Measurements from ENCODE around the gene BANK1. TPM values are rescaled to one million over a fixed set of nuclear protein-coding genes. Genes with fewer than 3 reads are reported as not detected.

BANK1 gene
- total and polyA plus RNA-seq, 2 of the 4 experiments (the other 2 are of a cell fraction), result under 0.01 to 0.51 TPM

DNA sequence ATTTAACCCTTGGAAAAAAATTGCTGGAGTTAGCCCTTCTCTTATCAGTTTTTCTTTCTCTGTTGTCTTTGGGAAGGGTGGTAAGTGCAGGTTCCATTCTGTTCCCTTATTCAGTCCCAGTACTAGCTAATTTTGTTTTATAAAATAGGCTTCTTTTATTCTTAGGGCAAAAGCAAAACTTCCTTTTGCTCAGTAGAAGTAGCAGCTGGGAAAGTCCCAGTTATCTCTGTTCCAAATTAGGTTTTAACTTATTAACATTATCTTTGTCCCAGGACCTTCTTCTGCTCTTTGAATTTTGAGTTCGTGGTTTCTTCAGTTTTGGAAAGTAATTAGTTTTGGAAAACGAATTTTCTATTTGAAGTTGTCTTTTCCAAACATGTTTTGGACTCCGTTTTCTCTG, 61.1 kb downstream of the BANK1 start:
- intact Hi-C loops (cut with micrococcal nuclease), result no loop called here
- Histone ChIP-seq H3K4ac (ENCODE audit: low read depth, low read length) (no peak overlapping the region), H3K79me1 (ENCODE audit: low read depth in 1 of 2, low read length in 2 of 2) (no peaks in the 10 kb centered on the region), H3K9me1 (ENCODE audit: insufficient read depth, low read length) (no peaks in the 10 kb centered on the region), H4K8ac (ENCODE audit: low read depth in 2 of 2, low read length in 2 of 2) (no peak overlapping the region), H2BK5ac (ENCODE audit: low read depth, low read length, poor library complexity, severe bottlenecking) (no peak overlapping the region), H3K9ac (ENCODE audit: low read depth, low read length) (no peak overlapping the region), H2AFZ (replicated peaks; ENCODE audit: low read length, poor library complexity) (no peak overlapping the region), H4K5ac (ENCODE audit: low read depth, low read length) (no peak overlapping the region), H2BK15ac (ENCODE audit: low read depth, low read length) (no peak overlapping the region), H2BK20ac (ENCODE audit: low read depth, low read length) (no peak overlapping the region), H2AK5ac (ENCODE audit: low read depth, low read length) (no peak overlapping the region), H3K27me3 (ENCODE audit: control insufficient read depth, insufficient read depth, low read length) (no peaks in the 10 kb centered on the region), H3K4me2 (ENCODE audit: low read depth, low read length) (no peak overlapping the region), H4K91ac (ENCODE audit: insufficient read depth, low read depth, low read length) (no peak overlapping the region), H4K20me1 (ENCODE audit: insufficient read depth, low read length) (no peaks in the 10 kb centered on the region), H3K23ac (ENCODE audit: low read depth, low read length) (no peak overlapping the region), H3K4me1 (ENCODE audit: control insufficient read depth, insufficient read depth, low read length) (no peaks in the 10 kb centered on the region), H3K14ac (replicated peaks; ENCODE audit: low read depth, low read length) (no peak overlapping the region), H3K36me3 (ENCODE audit: control insufficient read depth, insufficient read depth, low read length) (no peaks in the 10 kb centered on the region), H3K18ac (ENCODE audit: low read depth, low read length) (no peak overlapping the region), H3K56ac (ENCODE audit: extremely low read depth, insufficient read depth, low read length) (no peak overlapping the region), H3K4me3 (ENCODE audit: insufficient read depth, low read depth, low read length) (no peak overlapping the region), H2BK120ac (ENCODE audit: low read depth, low read length) (no peak overlapping the region), H2AK9ac (replicated peaks; ENCODE audit: low read depth, low read length, poor library complexity) (no peak overlapping the region), H3K27ac (ENCODE audit: insufficient read depth, low read length) (no peak overlapping the region), H3K9me3 (ENCODE audit: control insufficient read depth, insufficient read depth, low read length) (no peaks in the 10 kb centered on the region)
- DNase-seq (no peak), ATAC-seq (ENCODE audit: low read depth) (no peak)
- no CpG with 5 or more reads among the region's 3 CpGs for WGBS, 2 experiments (ENCODE audit: extremely low coverage in 2 of 2, insufficient read length in 1 of 2)
- in situ Hi-C loops (cut with MboI; ENCODE audit: low sequenced_read_pairs), result no loop called here
- dilution Hi-C loops (cut with HindIII; ENCODE audit: low sequenced_read_pairs, unreplicated experiment), result no loop called here
- POLR2A ChIA-PET (ENCODE audit: unreplicated experiment), result no interaction called here
- CTCF ChIA-PET, result no interaction called here
- BruUV-seq (replicated peaks), result no TSS peak
- TF ChIP-seq MXI1 (IDR thresholded peaks at IDR 0.05; ENCODE audit: borderline replicate concordance, low read depth, low read length) (no peak), CTCF (conservative IDR thresholded peaks at IDR 0.05; ENCODE audit: low read depth, low read length) (no peak), USF2 (IDR thresholded peaks at IDR 0.05; ENCODE audit: low read depth, low read length) (no peak)
